Inflammatory macrophage treated with lipopolysaccharide for 1 hour (primary cell): ENCODE results near the gene CCDC88C.

Experiments
- DNase-seq, 2 donors: peaks; one replicate each; pipeline ENCODE4 v3.0.0-alpha.2; 2020 to 2022

CCDC88C gene

GRCh38 chr14:91397965-91398591 lies 19.5 kb downstream of the CCDC88C start:
- peak in 1 of 2 donors; percentile 29 for DNase-seq

GRCh38 chr14:91396959-91397815 lies 20.4 kb downstream of the CCDC88C start:
- DNase-seq, result peak; percentile 23 to 38

GRCh38 chr14:91396013-91396660 lies 21.5 kb downstream of the CCDC88C start:
- DNase-seq, result peak; percentile 43

- no peak for DNase-seq
Measured at GRCh38 chr14:91395466-91395865, 22.2 kb downstream of the CCDC88C start.

- no peak for DNase-seq
Measured at GRCh38 chr14:91394105-91395081, 23.2 kb downstream of the CCDC88C start.

GRCh38 chr14:91392623-91393303 lies 24.9 kb downstream of the CCDC88C start:
- DNase-seq, result peak; percentile 18 to 64

- DNase-seq, result no peak
Measured at GRCh38 chr14:91390165-91390778, 27.3 kb downstream of the CCDC88C start.

GRCh38 chr14:91389150-91389549 lies 28.5 kb downstream of the CCDC88C start:
- no peak for DNase-seq

GRCh38 chr14:91388551-91388975 lies 29.1 kb downstream of the CCDC88C start:
- peak; percentile 85 to 88 for DNase-seq

GRCh38 chr14:91387951-91388381 lies 29.7 kb downstream of the CCDC88C start:
- DNase-seq, result no peak

- no peak for DNase-seq
Measured at GRCh38 chr14:91387169-91387835, 30.3 kb downstream of the CCDC88C start.

- no peak for DNase-seq
Measured at GRCh38 chr14:91385697-91386096, 31.9 kb downstream of the CCDC88C start.

GRCh38 chr14:91385224-91385623 lies 32.4 kb downstream of the CCDC88C start:
- no peak for DNase-seq

GRCh38 chr14:91383439-91383838 lies 34.2 kb downstream of the CCDC88C start:
- no peak for DNase-seq

- no peak for DNase-seq
Measured at GRCh38 chr14:91381801-91382670, 35.6 kb downstream of the CCDC88C start.

GRCh38 chr14:91380610-91381371 lies 36.8 kb downstream of the CCDC88C start:
- no peak for DNase-seq

GRCh38 chr14:91380123-91380522 lies 37.5 kb downstream of the CCDC88C start:
- DNase-seq, result no peak

GRCh38 chr14:91379579-91379932 lies 38.1 kb downstream of the CCDC88C start:
- no peak for DNase-seq
